A204.1 (cell line): ENCODE data around the gene VWC2.

Source experiments
- FAIRE-seq: peaks from 2 replicates; lab custom pipeline; 2012; peaks lifted over from hg19 to GRCh38; lab: Jason Lieb, UNC

The VWC2 gene

GRCh38 chr7:49852619-49853462, 79.4 kb downstream of the VWC2 start:
- peak; percentile 6 for FAIRE-seq

GRCh38 chr7:49855281-49855980, 82.0 kb downstream of the VWC2 start:
- no peak for FAIRE-seq

DNA sequence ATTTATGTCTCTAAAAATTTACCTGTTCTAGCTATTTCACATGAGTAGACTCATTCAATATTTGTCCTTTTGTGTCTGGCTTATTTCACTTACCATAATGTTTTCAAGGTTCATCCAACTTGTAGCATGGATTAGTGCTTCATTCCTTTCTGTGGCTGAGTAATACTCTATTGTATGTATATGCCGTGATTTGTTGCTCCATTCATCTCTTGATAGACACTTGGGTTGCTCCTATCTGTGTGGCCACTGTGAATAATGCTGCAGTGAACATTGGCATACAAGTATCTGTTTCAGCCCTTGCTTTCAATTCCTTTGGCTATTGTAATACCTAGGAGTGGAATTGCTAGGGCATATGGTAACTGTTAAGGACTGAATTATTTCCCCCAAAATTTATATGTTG, 86.9 kb downstream of the VWC2 start:
- no peak for FAIRE-seq

DNA sequence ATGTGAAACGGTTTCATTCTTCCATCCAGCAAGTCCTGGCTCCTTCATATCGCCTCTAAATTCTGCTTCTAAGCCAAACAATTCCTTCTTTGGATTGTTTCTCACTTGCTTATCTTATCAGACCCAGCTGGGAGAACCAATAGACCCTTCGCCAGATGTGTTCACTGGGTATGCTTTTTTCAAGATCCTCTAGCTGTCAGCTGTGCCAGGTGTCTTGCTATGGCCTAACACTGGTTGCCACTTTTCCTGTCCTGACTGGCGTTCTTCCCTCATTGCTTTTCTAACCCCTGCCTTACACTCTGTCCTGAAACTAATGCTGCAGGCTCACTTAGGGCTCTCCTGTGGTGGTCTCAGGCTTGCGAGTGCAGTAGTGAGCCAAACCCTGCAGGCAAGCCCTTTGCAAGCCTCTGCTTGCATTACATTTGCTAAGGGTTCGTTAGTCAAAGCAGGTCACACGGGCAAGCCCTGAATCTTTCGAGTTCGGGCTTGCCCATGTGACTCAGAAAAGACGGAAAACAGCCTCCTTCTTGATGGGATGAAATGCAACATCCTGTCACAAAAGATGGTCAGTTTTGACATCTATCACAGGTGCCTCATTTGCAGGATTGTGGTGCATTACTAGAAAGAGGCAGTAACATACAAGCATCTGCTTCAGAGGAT, 92.8 kb downstream of the VWC2 start:
- FAIRE-seq: no peak

DNA sequence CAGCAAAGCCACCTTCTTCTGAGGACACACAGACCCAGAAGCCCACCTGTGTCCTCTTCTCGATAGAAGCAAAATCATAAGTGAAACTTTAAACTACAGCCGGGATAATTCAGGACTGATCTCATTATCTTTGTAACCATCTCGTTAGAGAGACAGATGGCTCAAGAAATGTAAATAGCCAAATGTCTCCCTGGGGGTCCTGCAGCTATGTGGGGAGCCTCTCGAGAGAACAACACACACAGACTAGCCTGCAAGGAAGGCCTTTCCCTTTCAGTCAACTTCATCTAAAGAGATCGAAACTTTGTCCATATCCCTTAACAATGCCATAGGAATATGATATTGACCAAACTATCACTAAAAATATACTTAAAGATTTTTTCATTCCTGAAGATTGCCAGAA, 93.5 kb downstream of the VWC2 start:
- no peak for FAIRE-seq

- no peak for FAIRE-seq
These were observed 100.0 kb downstream of the VWC2 start for GRCh38 chr7:49873420-49873819.

DNA sequence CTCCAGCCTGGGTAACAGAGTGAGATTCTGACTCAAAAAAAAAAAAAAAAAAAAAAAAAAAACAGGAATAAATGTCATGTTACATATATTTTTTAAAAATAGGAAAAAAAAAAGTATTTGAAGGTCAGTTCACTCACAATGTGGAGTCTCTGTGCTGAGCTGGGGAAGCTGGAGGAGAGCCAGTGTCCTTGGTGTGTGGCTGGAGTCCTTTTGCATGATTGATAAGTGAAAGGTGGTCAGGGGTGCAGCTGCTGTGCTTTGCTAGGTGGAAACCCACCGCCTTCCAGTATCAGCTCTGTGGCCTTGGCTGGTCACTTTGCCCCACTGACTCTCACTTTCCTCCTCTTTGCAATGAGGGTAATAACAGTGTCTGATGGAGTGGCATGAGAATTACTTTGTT, 101.9 kb downstream of the VWC2 start:
- no peak for FAIRE-seq

DNA sequence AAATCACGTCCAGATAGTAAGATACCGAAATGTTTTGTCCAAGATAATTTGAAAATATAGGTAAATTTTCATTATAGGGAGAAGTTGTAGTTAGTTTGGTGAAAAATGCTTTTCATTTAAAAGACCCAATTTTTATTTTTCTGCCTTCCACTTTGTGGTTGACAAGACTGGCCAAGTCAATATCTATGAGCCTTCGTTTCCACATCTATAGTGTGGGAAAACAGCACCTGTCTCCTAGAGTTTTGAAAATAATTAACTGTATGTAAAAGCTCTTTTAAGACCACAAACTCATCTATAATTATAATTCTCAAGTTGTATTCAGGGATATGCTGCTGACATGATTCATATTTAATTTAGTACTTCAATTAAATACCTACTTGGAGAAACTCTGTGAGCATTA, 102.8 kb downstream of the VWC2 start:
- FAIRE-seq: no peak

- no peak for FAIRE-seq
These were observed 104.7 kb downstream of the VWC2 start for GRCh38 chr7:49878089-49878488.

GRCh38 chr7:49878627-49879026, 105.2 kb downstream of the VWC2 start:
- FAIRE-seq: no peak

GRCh38 chr7:49883933-49884332, 110.5 kb downstream of the VWC2 start:
- no peak for FAIRE-seq

DNA sequence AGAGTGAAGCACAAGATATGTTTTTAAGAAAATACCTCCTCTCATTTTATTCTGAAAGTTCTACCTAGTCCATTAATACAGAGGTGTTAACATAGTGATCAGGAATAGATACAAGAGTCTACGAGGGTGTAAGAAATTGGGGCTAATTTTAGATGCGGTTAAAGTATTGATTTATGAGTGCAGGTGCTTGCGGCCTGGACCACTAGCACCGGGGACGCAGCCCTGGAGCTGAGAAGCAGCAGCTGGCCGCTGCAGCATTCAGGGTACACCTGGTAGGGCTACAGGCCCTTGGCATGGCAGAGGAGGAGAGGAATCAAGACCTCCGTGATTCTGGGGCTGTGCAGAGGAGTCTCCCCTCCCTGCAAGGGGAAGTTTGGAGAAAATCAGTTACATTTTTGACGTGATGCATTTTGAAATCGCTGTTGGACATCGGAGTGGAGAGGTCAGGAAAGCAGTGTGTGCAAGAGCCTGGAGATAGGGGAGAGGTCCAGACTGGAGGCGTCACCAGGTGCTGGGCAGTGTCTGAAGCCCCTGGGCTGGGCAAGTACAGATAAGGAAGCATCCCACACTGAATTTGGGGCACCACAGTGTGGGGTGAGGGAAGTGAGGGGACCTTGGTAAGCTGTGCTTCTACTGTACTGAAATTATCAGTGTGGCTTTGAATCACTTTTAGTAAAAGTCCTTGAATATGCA, 112.3 kb downstream of the VWC2 start:
- FAIRE-seq: no peak

GRCh38 chr7:49892481-49892880, 119.0 kb downstream of the VWC2 start:
- FAIRE-seq: no peak

GRCh38 chr7:49893131-49893530, 119.7 kb downstream of the VWC2 start:
- FAIRE-seq: no peak

DNA sequence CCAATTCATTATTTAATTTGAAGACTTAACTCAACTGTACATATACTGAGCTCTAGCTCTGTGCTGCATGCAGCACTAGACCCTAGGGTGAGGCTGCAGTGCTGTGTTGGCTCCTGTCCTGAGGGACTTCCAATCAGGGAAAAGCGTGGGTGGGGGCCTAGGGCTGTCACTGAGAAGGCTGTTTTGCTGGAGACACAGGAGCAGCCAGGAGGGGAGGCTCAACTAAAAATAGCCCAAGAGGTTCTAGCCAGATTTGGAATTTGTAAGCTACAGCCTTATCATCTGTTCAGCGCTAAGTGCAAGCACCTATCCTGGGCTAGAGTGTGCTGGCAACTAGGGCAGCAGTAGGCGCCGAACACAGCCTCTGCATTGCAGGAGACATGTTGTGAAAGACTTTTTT, 121.1 kb downstream of the VWC2 start:
- no peak for FAIRE-seq

- no peak for FAIRE-seq
These were observed 138.5 kb downstream of the VWC2 start for GRCh38 chr7:49911909-49912308.

DNA sequence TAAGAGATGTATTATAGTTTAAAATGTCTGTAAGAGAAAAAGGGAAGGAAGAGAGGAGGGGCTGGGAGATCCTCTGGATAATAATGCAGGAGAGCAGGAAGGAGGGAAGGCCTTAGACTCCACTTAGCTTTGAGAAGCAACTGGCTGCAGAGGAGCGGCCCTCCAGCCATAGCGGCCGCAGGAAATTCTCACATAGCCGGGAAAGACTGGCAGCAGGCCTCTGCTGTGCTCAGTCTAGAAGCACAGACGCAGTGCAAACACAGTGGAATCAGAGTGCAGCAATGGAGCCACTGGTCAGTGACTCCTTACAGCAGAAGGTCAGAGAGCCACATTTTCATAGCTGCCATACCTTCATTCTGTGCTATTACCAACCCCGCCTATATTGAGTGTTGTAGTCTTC, 153.3 kb downstream of the VWC2 start:
- FAIRE-seq: no peak

DNA sequence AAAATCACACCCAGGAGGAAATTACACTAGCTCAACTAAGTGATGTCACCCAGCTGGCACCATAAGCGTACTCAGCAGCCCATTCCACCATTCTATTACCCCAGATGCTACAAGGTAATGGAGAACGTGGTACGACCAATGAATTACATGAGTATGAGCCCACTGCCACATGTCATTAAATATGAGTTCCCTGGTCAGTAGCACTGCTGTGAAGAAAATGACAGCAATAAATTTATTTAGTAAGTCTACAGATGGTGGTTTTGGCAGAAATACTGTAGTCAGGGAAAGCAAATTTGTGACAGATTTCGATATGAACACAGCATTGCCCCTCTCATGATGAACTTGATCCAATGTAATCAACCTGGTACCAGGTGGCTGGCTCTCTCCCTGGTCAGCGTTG, 154.2 kb downstream of the VWC2 start:
- no peak for FAIRE-seq

DNA sequence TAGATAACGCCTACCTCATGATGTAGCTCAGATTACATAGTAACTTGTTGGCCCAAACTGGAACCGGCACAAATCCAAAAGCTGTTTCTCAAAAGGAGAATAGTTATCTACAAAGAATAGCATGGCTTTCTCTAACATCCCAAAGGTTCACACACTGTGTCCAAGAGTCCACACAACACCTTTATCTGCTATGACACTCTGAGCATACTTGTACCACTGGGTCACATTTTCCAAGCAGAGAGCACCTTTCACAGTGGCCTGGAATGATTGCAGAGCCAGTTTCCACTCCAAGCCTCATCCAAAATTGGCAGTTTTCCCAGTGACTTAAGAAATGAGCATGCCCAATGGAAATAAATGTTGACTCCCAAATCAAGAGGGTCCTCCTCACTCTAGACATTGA, 155.3 kb downstream of the VWC2 start:
- no peak for FAIRE-seq

- no peak for FAIRE-seq
These were observed 158.2 kb downstream of the VWC2 start for GRCh38 chr7:49931627-49932026.

DNA sequence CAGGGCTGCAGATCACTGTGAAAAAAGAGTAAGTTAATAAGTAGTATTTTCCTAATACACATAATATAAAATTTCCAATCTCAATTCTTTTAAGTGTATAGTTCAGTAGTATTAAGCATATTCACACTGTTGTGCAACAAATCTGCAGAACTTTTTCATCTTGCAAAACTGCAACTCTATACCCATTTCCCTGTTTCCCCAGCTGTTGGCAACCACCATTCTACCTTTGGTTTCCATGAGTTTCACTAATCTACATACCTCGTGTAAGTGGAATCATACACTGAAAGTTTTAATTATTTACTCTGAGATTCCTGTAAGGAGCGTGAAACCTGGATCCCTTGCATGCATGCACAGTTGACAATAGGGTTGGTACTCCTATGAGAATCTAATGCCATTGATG, 164.2 kb downstream of the VWC2 start:
- no peak for FAIRE-seq
